Small intestine (tissue), 7 donors: ENCODE measurements around the gene ABCF3. TPM values are rescaled to one million over a fixed set of nuclear protein-coding genes. Genes with fewer than 3 reads are reported as not detected.

Experiments
- DNase-seq, 2 donors: peaks; one replicate each; pipeline versions ENCODE4 v3.0.0 to v3.0.0-alpha.2; 2013
- FAIRE-seq: peaks from 2 replicates; lab custom pipeline; 2012; peaks lifted over from hg19 to GRCh38; lab: Jason Lieb, UNC
- H3K27ac ChIP-seq, 3 donors: one replicate each; pipeline ENCODE4 v1.5.1; 2013; ENCODE audit warnings: low read length in 2 of 3, mild to moderate bottlenecking in 2 of 3, control low read depth in 1 of 3, inconsistent platforms in 1 of 3, low read depth in 1 of 3, moderate library complexity in 1 of 3
- H3K27me3 ChIP-seq, 3 donors: one replicate each; pipeline ENCODE4 v1.6.1; 2013; ENCODE audit warnings: low read length in 3 of 3, inconsistent platforms in 1 of 3; ENCODE audit not compliant: control insufficient read depth in 3 of 3, insufficient read depth in 3 of 3
- H3K36me3 ChIP-seq, 3 donors: one replicate each; pipeline ENCODE4 v1.6.1; 2013; ENCODE audit warnings: low read length in 3 of 3, inconsistent platforms in 1 of 3, low read depth in 1 of 3, mild to moderate bottlenecking in 1 of 3, moderate library complexity in 1 of 3; ENCODE audit not compliant: control insufficient read depth in 3 of 3, insufficient read depth in 2 of 3
- H3K4me1 ChIP-seq, 3 donors: one replicate each; pipeline ENCODE4 v1.6.1; 2013; ENCODE audit warnings: low read length in 2 of 3, inconsistent platforms in 1 of 3, low read depth in 1 of 3, mild to moderate bottlenecking in 1 of 3, moderate library complexity in 1 of 3; ENCODE audit not compliant: control insufficient read depth in 3 of 3, insufficient read depth in 2 of 3
- H3K4me3 ChIP-seq, 3 donors: one replicate each; pipeline ENCODE4 v1.5.1; 2013; ENCODE audit warnings: low read length in 3 of 3, control low read depth in 1 of 3, inconsistent platforms in 1 of 3, low read depth in 1 of 3, mild to moderate bottlenecking in 1 of 3, moderate library complexity in 1 of 3
- H3K9me3 ChIP-seq, 2 donors: one replicate each; pipeline ENCODE4 v1.6.1; 2013; ENCODE audit warnings: low read depth in 1 of 2, low read length in 1 of 2; ENCODE audit not compliant: control insufficient read depth in 2 of 2, insufficient read depth in 1 of 2
- WGBS, 3 donors: extraction: QIAGEN DNeasy Blood & Tissue Kit; methylation state at CpG; one replicate each; pipeline ENCODE4 v1.1.7; 2013; 5-methylcytosine and 5-hydroxymethylcytosine counted together
- polyA plus RNA-seq, 4 donors: library from polyadenylated mRNA; stranded (reverse) in 3 of 4; unstranded in 1 of 4; fragments of 200-250 nt in 3 of 4; fragments of 120-200 nt in 1 of 4; gene quantifications; one replicate each; pipeline versions ENCODE4 v1.2.1 to v1.2.3, GENCODE V29; 2013
- donor health status: healthy with polysubstance abuse.
- donor health status: control.
- donor health status: control.
- donor health status: Bipolar disorder and iron deficiency.
- donor health status: healthy.

The ABCF3 gene
- polyA plus RNA-seq, 4 donors: 43.7 to 93.5 (median 65.4) TPM

GRCh38 chr3:184169896-184170875 is 15.8 kb upstream of the ABCF3 start:
- Histone ChIP-seq H3K4me3 (no peak overlapping the region), H3K27ac (no peak overlapping the region), H3K4me1 (peaks cover 0 to 4% (median 0%) of the 10 kb centered on the region in 3 donors), H3K27me3 (no peaks in the 10 kb centered on the region), H3K9me3 (no peaks in the 10 kb centered on the region), H3K36me3 (peaks cover 17 to 76% (median 19%) of the 10 kb centered on the region in 3 donors)
- no peak for FAIRE-seq
- DNase-seq: no peak
- WGBS, 3 donors: 93 to 95% (median 94%) methylated on average over 46 to 66 of the region's 66 CpGs

- H3K36me3 ChIP-seq: peaks cover 12 to 66% (median 19%) of the 10 kb centered on the region in 3 donors
- H3K4me3 ChIP-seq: no peak overlapping the region
- FAIRE-seq (no peak), DNase-seq (no peak)
- WGBS, 3 donors: 82 to 89% (median 82%) methylated on average over 9 of the region's 9 CpGs
- no peaks in the 10 kb centered on the region for H3K9me3 ChIP-seq
- no peaks in the 10 kb centered on the region for H3K27me3 ChIP-seq
- no peak overlapping the region for H3K27ac ChIP-seq
- H3K4me1 ChIP-seq: peaks cover 0 to 14% (median 6%) of the 10 kb centered on the region in 3 donors
These were observed 14.4 kb upstream of the ABCF3 start for GRCh38 chr3:184171562-184171961.

GRCh38 chr3:184172681-184173373 is 13.2 kb upstream of the ABCF3 start:
- no peak for FAIRE-seq
- Histone ChIP-seq H3K36me3 (peaks cover 12 to 67% (median 16%) of the 10 kb centered on the region in 3 donors), H3K27me3 (no peaks in the 10 kb centered on the region), H3K4me3 (no peak overlapping the region), H3K27ac (no peak overlapping the region), H3K9me3 (no peaks in the 10 kb centered on the region), H3K4me1 (peaks cover 9 to 26% (median 12%) of the 10 kb centered on the region in 3 donors)
- 86 to 90% (median 89%) methylated on average over 5 of the region's 5 CpGs for WGBS, 3 donors
- DNase-seq: no peak

GRCh38 chr3:184173374-184173722 is 12.7 kb upstream of the ABCF3 start:
- Histone ChIP-seq H3K27ac (no peak overlapping the region), H3K36me3 (peaks cover 10 to 67% (median 13%) of the 10 kb centered on the region in 3 donors), H3K4me3 (no peak overlapping the region), H3K27me3 (no peaks in the 10 kb centered on the region), H3K9me3 (no peaks in the 10 kb centered on the region), H3K4me1 (peaks cover 9 to 31% (median 12%) of the 10 kb centered on the region in 3 donors)
- FAIRE-seq: no peak
- no peak for DNase-seq
- WGBS, 3 donors: 92 to 95% (median 93%) methylated on average over 2 of the region's 2 CpGs

GRCh38 chr3:184174284-184174645 is 11.7 kb upstream of the ABCF3 start:
- Histone ChIP-seq H3K36me3 (peaks cover 9 to 68% (median 13%) of the 10 kb centered on the region in 3 donors), H3K27ac (peak overlapping the region in 2 of 3 donors; percentile 36 to 49), H3K4me1 (peaks cover 9 to 40% (median 12%) of the 10 kb centered on the region in 3 donors), H3K4me3 (no peak overlapping the region), H3K27me3 (no peaks in the 10 kb centered on the region), H3K9me3 (no peaks in the 10 kb centered on the region)
- WGBS, 3 donors: 16 to 24% (median 20%) methylated on average over 4 of the region's 4 CpGs
- FAIRE-seq (no peak), DNase-seq (no peak)

GRCh38 chr3:184174646-184175492 is 11.1 kb upstream of the ABCF3 start, which contains the start of gene AP2M1:
TSS of gene AP2M1 (plus strand) at chr3:184174855. CDS start at chr3:184176994, 2,139 bp downstream.
- peak within 1 kb of the TSS; percentile 76 to 91 (median 85) for H3K4me3 ChIP-seq
- H3K27ac ChIP-seq: peak within 1 kb of the TSS; percentile 82 to 89 (median 83)
- H3K4me1 ChIP-seq: peaks cover 9 to 40% (median 12%) of the 10 kb centered on the region in 3 donors
- H3K27me3 ChIP-seq: no peaks in the 10 kb centered on the region
- H3K36me3 ChIP-seq: peaks cover 9 to 68% (median 13%) of the 10 kb centered on the region in 3 donors
- 0 to 1% (median 1%) methylated on average over 62 to 73 of the region's 73 CpGs for WGBS, 3 donors
- peak; percentile 99 to 100 for DNase-seq
- no peaks in the 10 kb centered on the region for H3K9me3 ChIP-seq
- no peak for FAIRE-seq

GRCh38 chr3:184175506-184175905 is 10.5 kb upstream of the ABCF3 start:
- DNase-seq (peak; percentile 29 to 44), FAIRE-seq (no peak)
- H3K9me3 ChIP-seq: no peaks in the 10 kb centered on the region
- peaks cover 9 to 68% (median 10%) of the 10 kb centered on the region in 3 donors for H3K36me3 ChIP-seq
- peaks cover 9 to 40% (median 12%) of the 10 kb centered on the region in 3 donors for H3K4me1 ChIP-seq
- H3K4me3 ChIP-seq: peak overlapping the region; percentile 76 to 91 (median 85)
- WGBS, 3 donors: 11 to 19% (median 13%) methylated on average over 8 of the region's 8 CpGs
- H3K27me3 ChIP-seq: no peaks in the 10 kb centered on the region
- H3K27ac ChIP-seq: peak overlapping the region; percentile 82 to 89 (median 83)
